ENCODE results near the gene SLC12A8. TPM values are rescaled to one million over a fixed set of nuclear protein-coding genes. Genes with fewer than 3 reads are reported as not detected.

Gene SLC12A8
- total and polyA plus RNA-seq, 2 donors from 2014 or later = 5.4 to 29.1 TPM

DNA sequence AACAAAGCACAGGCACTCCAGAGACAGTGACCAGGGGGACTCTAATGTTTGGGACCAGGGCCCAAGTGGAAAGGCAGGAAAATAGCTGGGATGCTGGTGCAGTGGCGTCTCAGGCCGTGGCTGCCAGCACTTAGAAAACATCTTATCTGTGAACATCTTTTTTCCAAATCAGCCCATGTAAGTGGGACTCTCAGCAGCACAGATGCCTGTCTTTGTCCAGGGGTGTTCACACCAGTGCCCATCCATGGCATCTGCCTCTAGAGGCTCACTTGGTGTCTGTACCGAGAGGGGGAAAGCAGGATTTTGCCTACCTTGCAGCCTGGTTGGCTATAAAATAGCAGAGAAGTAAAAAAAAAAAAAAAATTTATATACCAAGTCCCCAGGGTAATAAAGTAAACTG lies 26.7 kb downstream of the SLC12A8 start:
- H3K36me3 ChIP-seq (ENCODE audit: control insufficient read depth in 2 of 3, insufficient read depth in 3 of 3, low read length in 3 of 3) = no peaks in the 10 kb centered on the region
- H3K9ac ChIP-seq (ENCODE audit: low read length in 3 of 3) = no peak overlapping the region
- H3K4me3 ChIP-seq (ENCODE audit: low read length in 3 of 3) = no peak overlapping the region
- intact Hi-C loops (cut with DNase I) = no loop called here
- TF ChIP-seq, protein P1, sequence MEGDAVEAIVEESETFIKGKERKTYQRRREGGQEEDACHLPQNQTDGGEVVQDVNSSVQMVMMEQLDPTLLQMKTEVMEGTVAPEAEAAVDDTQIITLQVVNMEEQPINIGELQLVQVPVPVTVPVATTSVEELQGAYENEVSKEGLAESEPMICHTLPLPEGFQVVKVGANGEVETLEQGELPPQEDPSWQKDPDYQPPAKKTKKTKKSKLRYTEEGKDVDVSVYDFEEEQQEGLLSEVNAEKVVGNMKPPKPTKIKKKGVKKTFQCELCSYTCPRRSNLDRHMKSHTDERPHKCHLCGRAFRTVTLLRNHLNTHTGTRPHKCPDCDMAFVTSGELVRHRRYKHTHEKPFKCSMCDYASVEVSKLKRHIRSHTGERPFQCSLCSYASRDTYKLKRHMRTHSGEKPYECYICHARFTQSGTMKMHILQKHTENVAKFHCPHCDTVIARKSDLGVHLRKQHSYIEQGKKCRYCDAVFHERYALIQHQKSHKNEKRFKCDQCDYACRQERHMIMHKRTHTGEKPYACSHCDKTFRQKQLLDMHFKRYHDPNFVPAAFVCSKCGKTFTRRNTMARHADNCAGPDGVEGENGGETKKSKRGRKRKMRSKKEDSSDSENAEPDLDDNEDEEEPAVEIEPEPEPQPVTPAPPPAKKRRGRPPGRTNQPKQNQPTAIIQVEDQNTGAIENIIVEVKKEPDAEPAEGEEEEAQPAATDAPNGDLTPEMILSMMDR (IDR thresholded peaks at IDR 0.05; ENCODE audit: borderline replicate concordance, extremely low read depth, insufficient read depth) = no peak
- H3K27me3 ChIP-seq (ENCODE audit: control insufficient read depth, insufficient read depth, low read length) = no peaks in the 10 kb centered on the region
- FAIRE-seq (no peak), DNase-seq (no peak)
- no peaks in the 10 kb centered on the region for H3K9me3 ChIP-seq (ENCODE audit: control insufficient read depth in 2 of 3, insufficient read depth in 1 of 3, low read length in 3 of 3)
- peaks cover 0 to 5% (median 0%) of the 10 kb centered on the region in 3 donors for H3K4me1 ChIP-seq (ENCODE audit: control insufficient read depth in 2 of 3, insufficient read depth in 2 of 3, low read depth in 1 of 3, low read length in 3 of 3)
- H3K27ac ChIP-seq (ENCODE audit: low read depth in 2 of 2, low read length in 2 of 2) = no peak overlapping the region

DNA sequence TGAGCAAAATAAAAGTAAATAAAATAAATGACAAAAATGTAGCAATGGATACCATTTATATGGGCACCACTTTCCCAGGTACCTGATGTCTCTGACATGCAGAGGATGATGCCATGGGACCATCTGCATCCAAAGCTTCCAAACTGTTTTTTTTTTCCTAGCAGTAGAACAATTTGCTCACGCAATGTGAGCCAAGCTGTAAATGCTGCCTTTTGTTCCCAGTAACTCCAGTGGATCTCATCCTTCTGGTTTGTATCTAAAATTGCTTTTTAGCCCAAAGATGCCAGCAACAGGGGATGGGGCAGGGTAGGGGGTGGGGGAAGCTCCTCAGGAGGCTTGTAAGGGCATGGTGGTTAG lies 32.7 kb downstream of the SLC12A8 start:
- H3K9ac ChIP-seq (ENCODE audit: low read length in 3 of 3) = no peak overlapping the region
- TF ChIP-seq, protein P1 (IDR thresholded peaks at IDR 0.05; ENCODE audit: borderline replicate concordance, extremely low read depth, insufficient read depth) = no peak
- H3K27me3 ChIP-seq (ENCODE audit: control insufficient read depth, insufficient read depth, low read length) = no peaks in the 10 kb centered on the region
- H3K27ac ChIP-seq (ENCODE audit: low read depth in 2 of 2, low read length in 2 of 2) = no peak overlapping the region
- H3K4me3 ChIP-seq (ENCODE audit: low read length in 3 of 3) = no peak overlapping the region
- no peaks in the 10 kb centered on the region for H3K4me1 ChIP-seq (ENCODE audit: control insufficient read depth in 2 of 3, insufficient read depth in 2 of 3, low read depth in 1 of 3, low read length in 3 of 3)
- FAIRE-seq (no peak), DNase-seq (no peak)
- no peaks in the 10 kb centered on the region for H3K9me3 ChIP-seq (ENCODE audit: control insufficient read depth in 2 of 3, insufficient read depth in 1 of 3, low read length in 3 of 3)
- H3K36me3 ChIP-seq (ENCODE audit: control insufficient read depth in 2 of 3, insufficient read depth in 3 of 3, low read length in 3 of 3) = no peaks in the 10 kb centered on the region
- intact Hi-C loops (cut with DNase I) = no loop called here

- no peak for FAIRE-seq
Observed at GRCh38 chr3:125179143-125179883, 33.2 kb downstream of the SLC12A8 start.

More at GRCh38 chr3:125179143-125179883, 33.2 kb downstream of the SLC12A8 start:
- intact Hi-C loops (cut with DNase I) = no loop called here
- peaks cover 0 to under 1% (median 0%) of the 10 kb centered on the region in 3 donors for H3K9me3 ChIP-seq (ENCODE audit: control insufficient read depth in 2 of 3, insufficient read depth in 1 of 3, low read length in 3 of 3)
- H3K4me3 ChIP-seq (ENCODE audit: low read length in 3 of 3) = no peak overlapping the region
- no peaks in the 10 kb centered on the region for H3K36me3 ChIP-seq (ENCODE audit: control insufficient read depth in 2 of 3, insufficient read depth in 3 of 3, low read length in 3 of 3)
- H3K27me3 ChIP-seq (ENCODE audit: control insufficient read depth, insufficient read depth, low read length) = no peaks in the 10 kb centered on the region
- no peak overlapping the region for H3K27ac ChIP-seq (ENCODE audit: low read depth in 2 of 2, low read length in 2 of 2)
- no peak overlapping the region for H3K9ac ChIP-seq (ENCODE audit: low read length in 3 of 3)
- DNase-seq = no peak
- H3K4me1 ChIP-seq (ENCODE audit: control insufficient read depth in 2 of 3, insufficient read depth in 2 of 3, low read depth in 1 of 3, low read length in 3 of 3) = no peaks in the 10 kb centered on the region
- TF ChIP-seq, protein P1 (IDR thresholded peaks at IDR 0.05; ENCODE audit: borderline replicate concordance, extremely low read depth, insufficient read depth) = no peak

All from kidney (tissue), 14 donors.